ENCODE data around the gene MOGAT2.
"Not testable (repeated sequence)": the region's sequence is repeated elsewhere in the genome, so short reads cannot be mapped to it uniquely, and the experiment has no call there.

MOGAT2 gene

DNA sequence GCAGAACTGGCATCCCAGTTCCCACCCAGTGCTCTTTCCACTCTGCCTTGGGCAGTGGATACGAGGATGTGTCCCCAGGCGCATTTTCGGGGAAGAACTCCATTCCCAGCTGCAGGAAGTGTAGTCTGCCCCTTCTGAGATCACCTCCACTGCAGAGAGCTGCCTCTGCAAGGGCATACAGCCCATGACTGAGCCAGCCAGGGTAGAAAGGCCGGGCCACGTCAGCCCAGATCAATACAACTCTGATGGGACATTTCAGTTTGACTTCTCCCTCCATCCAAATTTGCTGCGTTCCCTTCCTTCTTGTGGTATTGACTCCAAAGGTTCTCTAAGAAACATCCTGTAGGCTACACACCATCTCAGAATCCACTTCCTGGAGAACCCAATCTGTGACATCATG, 19.7 kb downstream of the MOGAT2 start:
- TF ChIP-seq, protein P1, sequence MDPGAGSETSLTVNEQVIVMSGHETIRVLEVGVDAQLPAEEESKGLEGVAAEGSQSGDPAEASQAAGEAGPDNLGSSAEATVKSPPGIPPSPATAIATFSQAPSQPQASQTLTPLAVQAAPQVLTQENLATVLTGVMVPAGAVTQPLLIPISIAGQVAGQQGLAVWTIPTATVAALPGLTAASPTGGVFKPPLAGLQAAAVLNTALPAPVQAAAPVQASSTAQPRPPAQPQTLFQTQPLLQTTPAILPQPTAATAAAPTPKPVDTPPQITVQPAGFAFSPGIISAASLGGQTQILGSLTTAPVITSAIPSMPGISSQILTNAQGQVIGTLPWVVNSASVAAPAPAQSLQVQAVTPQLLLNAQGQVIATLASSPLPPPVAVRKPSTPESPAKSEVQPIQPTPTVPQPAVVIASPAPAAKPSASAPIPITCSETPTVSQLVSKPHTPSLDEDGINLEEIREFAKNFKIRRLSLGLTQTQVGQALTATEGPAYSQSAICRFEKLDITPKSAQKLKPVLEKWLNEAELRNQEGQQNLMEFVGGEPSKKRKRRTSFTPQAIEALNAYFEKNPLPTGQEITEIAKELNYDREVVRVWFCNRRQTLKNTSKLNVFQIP (CRISPR knock-in tag; IDR thresholded peaks at IDR 0.05; ENCODE audit: borderline replicate concordance, low read depth): no peak
- TF ChIP-seq ISL1 (CRISPR knock-in tag; IDR thresholded peaks at IDR 0.05) (no peak), PPARA (CRISPR knock-in tag; IDR thresholded peaks at IDR 0.05; ENCODE audit: borderline replicate concordance) (no peak), TCF4 (CRISPR knock-in tag; IDR thresholded peaks at IDR 0.05; ENCODE audit: borderline replicate concordance) (no peak), OSR1 (CRISPR knock-in tag; IDR thresholded peaks at IDR 0.05) (no peak), ESRRG (CRISPR knock-in tag; IDR thresholded peaks at IDR 0.05) (no peak), ZFP30 (CRISPR knock-in tag; IDR thresholded peaks at IDR 0.05) (no peak), CSDC2 (CRISPR knock-in tag; IDR thresholded peaks at IDR 0.05) (no peak), GLIS3 (CRISPR knock-in tag; IDR thresholded peaks at IDR 0.05) (no peak), TOX (CRISPR knock-in tag; IDR thresholded peaks at IDR 0.05; ENCODE audit: borderline replicate concordance) (no peak)
- TF ChIP-seq, protein P2, sequence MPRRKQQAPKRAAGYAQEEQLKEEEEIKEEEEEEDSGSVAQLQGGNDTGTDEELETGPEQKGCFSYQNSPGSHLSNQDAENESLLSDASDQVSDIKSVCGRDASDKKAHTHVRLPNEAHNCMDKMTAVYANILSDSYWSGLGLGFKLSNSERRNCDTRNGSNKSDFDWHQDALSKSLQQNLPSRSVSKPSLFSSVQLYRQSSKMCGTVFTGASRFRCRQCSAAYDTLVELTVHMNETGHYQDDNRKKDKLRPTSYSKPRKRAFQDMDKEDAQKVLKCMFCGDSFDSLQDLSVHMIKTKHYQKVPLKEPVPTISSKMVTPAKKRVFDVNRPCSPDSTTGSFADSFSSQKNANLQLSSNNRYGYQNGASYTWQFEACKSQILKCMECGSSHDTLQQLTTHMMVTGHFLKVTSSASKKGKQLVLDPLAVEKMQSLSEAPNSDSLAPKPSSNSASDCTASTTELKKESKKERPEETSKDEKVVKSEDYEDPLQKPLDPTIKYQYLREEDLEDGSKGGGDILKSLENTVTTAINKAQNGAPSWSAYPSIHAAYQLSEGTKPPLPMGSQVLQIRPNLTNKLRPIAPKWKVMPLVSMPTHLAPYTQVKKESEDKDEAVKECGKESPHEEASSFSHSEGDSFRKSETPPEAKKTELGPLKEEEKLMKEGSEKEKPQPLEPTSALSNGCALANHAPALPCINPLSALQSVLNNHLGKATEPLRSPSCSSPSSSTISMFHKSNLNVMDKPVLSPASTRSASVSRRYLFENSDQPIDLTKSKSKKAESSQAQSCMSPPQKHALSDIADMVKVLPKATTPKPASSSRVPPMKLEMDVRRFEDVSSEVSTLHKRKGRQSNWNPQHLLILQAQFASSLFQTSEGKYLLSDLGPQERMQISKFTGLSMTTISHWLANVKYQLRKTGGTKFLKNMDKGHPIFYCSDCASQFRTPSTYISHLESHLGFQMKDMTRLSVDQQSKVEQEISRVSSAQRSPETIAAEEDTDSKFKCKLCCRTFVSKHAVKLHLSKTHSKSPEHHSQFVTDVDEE (CRISPR knock-in tag; IDR thresholded peaks at IDR 0.05): no peak
- TF ChIP-seq, protein P3, sequence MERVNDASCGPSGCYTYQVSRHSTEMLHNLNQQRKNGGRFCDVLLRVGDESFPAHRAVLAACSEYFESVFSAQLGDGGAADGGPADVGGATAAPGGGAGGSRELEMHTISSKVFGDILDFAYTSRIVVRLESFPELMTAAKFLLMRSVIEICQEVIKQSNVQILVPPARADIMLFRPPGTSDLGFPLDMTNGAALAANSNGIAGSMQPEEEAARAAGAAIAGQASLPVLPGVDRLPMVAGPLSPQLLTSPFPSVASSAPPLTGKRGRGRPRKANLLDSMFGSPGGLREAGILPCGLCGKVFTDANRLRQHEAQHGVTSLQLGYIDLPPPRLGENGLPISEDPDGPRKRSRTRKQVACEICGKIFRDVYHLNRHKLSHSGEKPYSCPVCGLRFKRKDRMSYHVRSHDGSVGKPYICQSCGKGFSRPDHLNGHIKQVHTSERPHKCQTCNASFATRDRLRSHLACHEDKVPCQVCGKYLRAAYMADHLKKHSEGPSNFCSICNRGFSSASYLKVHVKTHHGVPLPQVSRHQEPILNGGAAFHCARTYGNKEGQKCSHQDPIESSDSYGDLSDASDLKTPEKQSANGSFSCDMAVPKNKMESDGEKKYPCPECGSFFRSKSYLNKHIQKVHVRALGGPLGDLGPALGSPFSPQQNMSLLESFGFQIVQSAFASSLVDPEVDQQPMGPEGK (CRISPR knock-in tag; IDR thresholded peaks at IDR 0.05; ENCODE audit: borderline replicate concordance): no peak
- TF ChIP-seq, protein P4, sequence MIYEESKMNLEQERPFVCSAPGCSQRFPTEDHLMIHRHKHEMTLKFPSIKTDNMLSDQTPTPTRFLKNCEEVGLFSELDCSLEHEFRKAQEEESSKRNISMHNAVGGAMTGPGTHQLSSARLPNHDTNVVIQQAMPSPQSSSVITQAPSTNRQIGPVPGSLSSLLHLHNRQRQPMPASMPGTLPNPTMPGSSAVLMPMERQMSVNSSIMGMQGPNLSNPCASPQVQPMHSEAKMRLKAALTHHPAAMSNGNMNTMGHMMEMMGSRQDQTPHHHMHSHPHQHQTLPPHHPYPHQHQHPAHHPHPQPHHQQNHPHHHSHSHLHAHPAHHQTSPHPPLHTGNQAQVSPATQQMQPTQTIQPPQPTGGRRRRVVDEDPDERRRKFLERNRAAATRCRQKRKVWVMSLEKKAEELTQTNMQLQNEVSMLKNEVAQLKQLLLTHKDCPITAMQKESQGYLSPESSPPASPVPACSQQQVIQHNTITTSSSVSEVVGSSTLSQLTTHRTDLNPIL (CRISPR knock-in tag; IDR thresholded peaks at IDR 0.05; ENCODE audit: low read depth): no peak
- no peak for ATAC-seq

DNA sequence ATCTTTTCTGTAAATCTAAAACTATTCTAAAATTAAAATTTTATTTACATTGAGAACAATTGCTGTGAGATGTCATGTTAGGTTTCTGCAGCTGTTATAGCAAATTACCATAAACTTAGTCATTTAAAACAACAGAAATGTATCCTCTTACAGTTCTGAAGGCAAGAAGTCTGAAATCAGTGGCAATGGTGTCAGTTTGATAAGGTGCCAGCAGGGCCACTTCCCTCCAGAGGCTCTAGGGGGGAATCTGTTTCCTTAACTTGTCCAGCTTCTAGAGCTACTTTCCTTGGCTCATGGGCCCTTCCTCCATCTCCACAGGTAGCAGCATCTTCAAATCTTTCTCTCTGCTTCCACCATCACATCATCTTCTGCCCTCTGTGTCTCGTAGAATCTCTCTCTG, 23.0 kb downstream of the MOGAT2 start:
- no peak for ATAC-seq

DNA sequence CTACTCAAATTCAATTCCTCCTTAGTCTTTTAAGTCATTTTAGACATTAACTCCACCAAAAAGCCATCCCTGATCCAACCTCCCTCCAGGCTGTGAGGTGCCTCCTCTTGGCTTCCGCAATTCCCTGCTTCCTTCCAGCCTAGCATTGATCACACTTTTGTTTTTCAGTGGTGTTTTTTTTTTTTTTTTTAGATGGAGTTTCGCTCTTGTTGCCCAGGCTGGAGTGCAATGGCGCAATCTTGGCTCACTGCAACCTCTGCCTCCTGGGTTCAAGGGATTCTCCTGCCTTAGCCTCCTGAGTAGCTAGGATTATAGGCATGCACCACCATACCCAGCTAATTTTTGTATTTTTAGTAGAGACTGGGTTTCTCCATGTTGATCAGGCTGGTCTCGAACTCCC, 25.5 kb downstream of the MOGAT2 start:
- ATAC-seq: not testable (repeated sequence)

More for the DNA sequence above, 23.0 kb downstream of the MOGAT2 start:
- TF ChIP-seq ZNF70 (CRISPR knock-in tag; IDR thresholded peaks at IDR 0.05) (no peak), BACH2 (CRISPR knock-in tag; IDR thresholded peaks at IDR 0.05; ENCODE audit: borderline replicate concordance) (no peak), TCF4 (CRISPR knock-in tag; IDR thresholded peaks at IDR 0.05; ENCODE audit: borderline replicate concordance) (no peak)
- TF ChIP-seq, protein P4 (CRISPR knock-in tag; IDR thresholded peaks at IDR 0.05; ENCODE audit: low read depth): no peak

DNA sequence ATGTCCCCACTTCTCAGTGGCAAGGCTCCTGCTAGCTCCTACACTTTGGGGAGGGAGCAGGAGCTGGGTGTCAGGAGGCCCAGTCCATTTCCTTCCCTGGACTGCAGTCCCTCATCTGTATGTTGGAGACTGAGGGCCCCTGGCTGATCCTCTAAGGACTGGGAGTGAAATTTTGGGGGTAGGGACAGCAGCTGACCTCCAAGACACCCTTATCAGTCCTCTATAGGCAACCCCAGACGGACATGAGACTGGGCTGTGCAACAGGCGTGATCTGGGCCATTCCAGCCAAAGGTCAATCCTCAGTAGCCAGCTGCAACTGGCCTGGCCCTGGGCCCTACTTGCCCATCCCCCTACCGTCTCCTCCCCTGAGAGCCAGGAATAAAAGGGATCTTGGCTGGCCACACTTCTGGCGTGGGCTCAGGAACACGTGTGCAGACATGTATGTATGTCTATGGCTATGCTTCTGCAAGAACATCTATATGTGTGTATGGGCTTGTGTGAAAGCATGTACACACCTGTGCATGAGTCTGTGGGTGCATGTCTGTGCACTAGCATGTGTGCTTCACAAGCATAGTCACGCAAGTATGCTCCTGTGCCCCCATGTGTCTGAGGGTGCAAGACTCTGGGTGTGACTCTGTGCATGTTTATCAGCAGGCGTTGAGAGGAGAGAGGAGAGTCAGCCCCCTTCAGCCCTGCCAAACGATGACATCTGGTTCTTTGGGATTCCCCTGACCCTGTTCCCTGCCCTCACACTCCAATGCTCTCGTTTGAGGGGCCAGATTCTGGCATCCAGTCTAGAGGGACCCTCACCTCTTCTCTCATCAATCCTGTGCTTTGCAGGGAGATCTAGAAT, 26.3 kb downstream of the MOGAT2 start:
- TF ChIP-seq, protein P3 (CRISPR knock-in tag; IDR thresholded peaks at IDR 0.05; ENCODE audit: borderline replicate concordance): no peak
- TF ChIP-seq TOX (CRISPR knock-in tag; IDR thresholded peaks at IDR 0.05; ENCODE audit: borderline replicate concordance) (no peak), CSDC2 (CRISPR knock-in tag; IDR thresholded peaks at IDR 0.05) (no peak), BACH2 (CRISPR knock-in tag; IDR thresholded peaks at IDR 0.05; ENCODE audit: borderline replicate concordance) (no peak), ESRRG (CRISPR knock-in tag; IDR thresholded peaks at IDR 0.05) (no peak), SNAI2 (CRISPR knock-in tag; IDR thresholded peaks at IDR 0.05) (no peak), PPARA (CRISPR knock-in tag; IDR thresholded peaks at IDR 0.05; ENCODE audit: borderline replicate concordance) (no peak), RARB (CRISPR knock-in tag; IDR thresholded peaks at IDR 0.05) (no peak), ARNTL (CRISPR knock-in tag; IDR thresholded peaks at IDR 0.05; ENCODE audit: borderline replicate concordance, low read depth) (no peak), ZFP3 (CRISPR knock-in tag; IDR thresholded peaks at IDR 0.05) (no peak), TCF4 (CRISPR knock-in tag; IDR thresholded peaks at IDR 0.05; ENCODE audit: borderline replicate concordance) (no peak), OSR1 (CRISPR knock-in tag; IDR thresholded peaks at IDR 0.05) (no peak), ISL1 (CRISPR knock-in tag; IDR thresholded peaks at IDR 0.05) (no peak), ZNF565 (CRISPR knock-in tag; conservative IDR thresholded peaks at IDR 0.05; ENCODE audit: low read depth) (no peak)
- TF ChIP-seq, protein P5, sequence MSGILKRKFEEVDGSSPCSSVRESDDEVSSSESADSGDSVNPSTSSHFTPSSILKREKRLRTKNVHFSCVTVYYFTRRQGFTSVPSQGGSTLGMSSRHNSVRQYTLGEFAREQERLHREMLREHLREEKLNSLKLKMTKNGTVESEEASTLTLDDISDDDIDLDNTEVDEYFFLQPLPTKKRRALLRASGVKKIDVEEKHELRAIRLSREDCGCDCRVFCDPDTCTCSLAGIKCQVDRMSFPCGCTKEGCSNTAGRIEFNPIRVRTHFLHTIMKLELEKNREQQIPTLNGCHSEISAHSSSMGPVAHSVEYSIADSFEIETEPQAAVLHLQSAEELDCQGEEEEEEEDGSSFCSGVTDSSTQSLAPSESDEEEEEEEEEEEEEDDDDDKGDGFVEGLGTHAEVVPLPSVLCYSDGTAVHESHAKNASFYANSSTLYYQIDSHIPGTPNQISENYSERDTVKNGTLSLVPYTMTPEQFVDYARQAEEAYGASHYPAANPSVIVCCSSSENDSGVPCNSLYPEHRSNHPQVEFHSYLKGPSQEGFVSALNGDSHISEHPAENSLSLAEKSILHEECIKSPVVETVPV (CRISPR knock-in tag; IDR thresholded peaks at IDR 0.05): no peak
- ATAC-seq: no peak

All from SK-N-SH treated with all-trans-retinoic acid at 6 μM for 48 hours (cell line).